Astrocyte of the spinal cord (primary cell): ENCODE data around the gene C2CD3.
A peak's percentile ranks its signal among the peaks of the same experiment; 100 is the strongest.

Source experiments
- DNase-seq: peaks from one replicate; pipeline ENCODE4 v3.0.0; 2011; ENCODE audit warnings: low read depth, low spot score
- H3K4me3 ChIP-seq: 2 replicates; pipeline ENCODE4 v1.5.1; 2011; ENCODE audit warnings: low read depth, mild to moderate bottlenecking, low read length, moderate library complexity
- in situ Hi-C: cut with HindIII; loops from 2 replicates; pipeline ENCODE4 v1.10.0; 2017; ENCODE audit warnings: low sequenced_read_pairs
- TF ChIP-seq, protein P1 (sequence below): IDR thresholded peaks from 2 replicates; pipeline ENCODE4 v1.5.1; 2012; ENCODE audit warnings: low read depth, mild to moderate bottlenecking, low read length, inconsistent platforms

The C2CD3 gene

DNA sequence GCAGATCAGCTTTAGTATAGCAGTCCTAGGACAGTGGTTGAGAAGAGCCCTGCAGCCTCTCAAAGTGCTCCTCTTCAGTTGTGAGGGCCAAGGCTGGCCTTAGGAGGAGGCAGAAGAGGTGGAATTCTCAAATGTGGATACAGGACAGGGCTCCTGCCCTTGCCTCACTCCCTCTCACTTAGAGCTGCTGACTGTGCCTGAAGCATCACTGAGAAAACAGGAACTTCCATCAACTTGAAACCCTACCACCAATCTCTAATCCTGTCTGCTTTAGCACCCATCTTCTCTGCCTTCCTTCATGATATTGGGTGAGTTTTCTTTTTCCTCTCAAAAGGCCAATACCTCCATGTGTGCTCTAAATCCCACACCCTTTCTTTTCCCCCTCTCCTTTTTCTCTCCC is 147.5 kb downstream of the C2CD3 start:
- DNase-seq: no peak
- TF ChIP-seq, protein P1, sequence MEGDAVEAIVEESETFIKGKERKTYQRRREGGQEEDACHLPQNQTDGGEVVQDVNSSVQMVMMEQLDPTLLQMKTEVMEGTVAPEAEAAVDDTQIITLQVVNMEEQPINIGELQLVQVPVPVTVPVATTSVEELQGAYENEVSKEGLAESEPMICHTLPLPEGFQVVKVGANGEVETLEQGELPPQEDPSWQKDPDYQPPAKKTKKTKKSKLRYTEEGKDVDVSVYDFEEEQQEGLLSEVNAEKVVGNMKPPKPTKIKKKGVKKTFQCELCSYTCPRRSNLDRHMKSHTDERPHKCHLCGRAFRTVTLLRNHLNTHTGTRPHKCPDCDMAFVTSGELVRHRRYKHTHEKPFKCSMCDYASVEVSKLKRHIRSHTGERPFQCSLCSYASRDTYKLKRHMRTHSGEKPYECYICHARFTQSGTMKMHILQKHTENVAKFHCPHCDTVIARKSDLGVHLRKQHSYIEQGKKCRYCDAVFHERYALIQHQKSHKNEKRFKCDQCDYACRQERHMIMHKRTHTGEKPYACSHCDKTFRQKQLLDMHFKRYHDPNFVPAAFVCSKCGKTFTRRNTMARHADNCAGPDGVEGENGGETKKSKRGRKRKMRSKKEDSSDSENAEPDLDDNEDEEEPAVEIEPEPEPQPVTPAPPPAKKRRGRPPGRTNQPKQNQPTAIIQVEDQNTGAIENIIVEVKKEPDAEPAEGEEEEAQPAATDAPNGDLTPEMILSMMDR: no peak
- H3K4me3 ChIP-seq: no peak overlapping the region
- in situ Hi-C loops: no loop called here

DNA sequence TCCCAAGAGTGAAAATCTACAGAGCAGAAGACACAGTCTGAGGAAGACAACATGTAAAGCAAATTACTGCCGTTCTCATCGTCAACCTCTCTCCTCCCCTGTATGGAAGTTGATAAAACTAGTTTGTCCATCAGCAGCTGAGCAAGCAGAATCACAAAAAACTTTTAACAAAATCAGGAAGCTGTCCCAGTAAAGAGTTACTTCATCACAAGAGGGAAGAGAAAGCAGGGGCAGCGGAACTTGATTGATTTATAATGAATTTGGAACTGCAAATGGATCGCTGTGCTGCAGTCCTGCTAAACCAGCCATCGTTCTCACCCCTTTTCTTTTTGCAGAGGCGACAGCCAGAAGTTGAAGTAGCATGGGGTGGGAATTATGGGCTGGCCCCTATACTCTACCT is 148.3 kb downstream of the C2CD3 start:
- in situ Hi-C loops: no loop called here
- DNase-seq: no peak
- TF ChIP-seq, protein P1: no peak
- H3K4me3 ChIP-seq: no peak overlapping the region

DNA sequence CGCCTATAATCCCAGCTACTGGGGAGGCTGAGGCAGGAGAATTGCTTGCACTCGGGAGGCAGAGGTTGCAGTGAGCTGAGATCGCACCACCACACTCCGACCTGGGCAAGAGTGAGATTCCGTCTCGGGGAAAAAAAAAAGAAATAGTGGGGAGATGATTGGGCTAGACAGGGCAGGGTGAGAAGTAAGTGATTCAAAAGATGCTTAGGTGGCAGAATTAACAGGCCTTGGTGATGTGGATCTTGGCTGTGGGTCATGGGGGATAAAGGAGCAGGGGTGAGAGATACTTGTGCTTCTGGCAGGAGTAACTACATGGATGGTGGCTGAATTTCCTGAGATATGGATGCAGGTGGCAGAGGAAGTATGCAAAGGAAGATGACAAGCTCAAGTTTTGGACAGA is 148.8 kb downstream of the C2CD3 start:
- no peak overlapping the region for H3K4me3 ChIP-seq
- in situ Hi-C loops: no loop called here
- DNase-seq: no peak
- TF ChIP-seq, protein P1: no peak

DNA sequence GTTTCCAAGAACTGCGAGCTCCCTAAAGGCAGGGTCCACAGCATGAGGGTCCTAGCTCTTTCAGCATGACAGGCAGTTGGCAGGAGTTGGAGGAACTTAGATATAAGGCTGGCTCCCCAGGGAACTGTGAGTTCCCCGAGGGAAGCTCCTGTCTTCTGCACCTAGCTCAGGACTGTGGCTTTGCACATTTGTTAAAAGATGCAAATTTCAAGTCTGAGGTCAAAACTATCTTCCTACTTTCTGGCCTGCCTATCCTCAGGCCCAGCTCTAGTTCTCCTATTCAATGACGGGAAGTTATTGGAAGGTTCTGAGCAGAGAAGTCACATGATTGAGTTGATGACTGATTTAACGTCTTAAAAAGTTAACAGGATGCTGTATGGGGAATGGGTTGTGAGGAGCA is 150.3 kb downstream of the C2CD3 start:
- no peak overlapping the region for H3K4me3 ChIP-seq
- no peak for DNase-seq
- in situ Hi-C loops: no loop called here
- TF ChIP-seq, protein P1: no peak

DNA sequence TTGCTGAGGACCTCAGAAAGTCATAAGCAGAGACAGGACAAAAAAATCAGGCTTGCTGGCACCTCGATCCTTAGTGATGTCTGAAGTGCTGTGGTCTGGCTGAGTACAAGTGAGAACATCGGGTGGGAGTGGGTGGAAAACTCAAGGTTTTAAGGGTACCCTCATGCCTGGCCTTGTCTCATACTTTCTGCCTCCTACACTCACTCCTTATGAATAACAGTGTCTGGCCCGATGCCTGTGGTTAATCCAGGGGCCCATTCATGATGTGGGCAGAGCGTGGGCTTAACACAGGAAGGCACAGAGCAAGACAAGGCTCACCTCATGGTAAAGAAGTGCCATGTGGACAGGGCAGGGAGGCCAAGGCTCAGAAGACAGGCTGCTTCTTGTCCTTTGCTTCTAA is 150.9 kb downstream of the C2CD3 start:
- peak; percentile 21 for DNase-seq
- H3K4me3 ChIP-seq: no peak overlapping the region
- TF ChIP-seq, protein P1: no peak
- in situ Hi-C loops: no loop called here

DNA sequence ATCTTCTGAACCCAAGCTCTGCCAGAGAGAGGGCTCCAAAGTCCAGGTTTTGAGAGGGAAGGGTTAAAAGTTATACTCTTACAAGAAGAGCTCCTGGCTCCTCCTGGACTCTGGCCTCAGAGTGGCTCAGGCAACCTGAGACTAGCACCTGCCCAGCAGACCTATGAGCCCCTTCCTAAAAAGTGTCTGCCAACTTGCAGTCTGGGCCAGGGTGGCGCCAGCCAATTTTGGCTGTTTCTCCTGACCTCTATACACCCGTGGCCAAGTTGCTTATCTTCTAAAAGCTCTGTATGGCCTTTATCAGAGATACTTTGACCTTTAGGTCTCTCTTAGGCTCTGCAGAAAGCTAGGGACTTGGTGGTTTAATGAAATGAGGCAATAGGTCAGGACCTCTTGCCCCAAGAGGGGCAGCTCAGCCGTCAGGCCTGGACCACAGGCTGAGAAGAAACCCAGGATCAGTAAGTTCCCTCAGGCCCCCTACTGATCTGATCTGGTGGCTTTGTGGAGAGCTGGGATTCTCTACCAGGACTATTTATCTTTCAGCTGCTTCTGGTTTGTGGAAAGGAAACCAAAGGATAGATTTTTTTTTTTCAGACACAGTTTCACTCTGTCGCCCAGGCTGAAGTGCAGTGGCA is 151.6 kb downstream of the C2CD3 start:
- TF ChIP-seq, protein P1: no peak
- DNase-seq: no peak
- in situ Hi-C loops: no loop called here
- no peak overlapping the region for H3K4me3 ChIP-seq
